Nephron progenitor cell (in vitro differentiated cells): ENCODE measurements around the gene COX7B2.

Experiments
- DNase-seq: peaks from one replicate; pipeline ENCODE4 v3.0.0; 2021
- H3K27ac Mint-ChIP-seq: 2 replicates; pipeline ENCODE4 v1.8.0; 2021; ENCODE audit warnings: mild to moderate bottlenecking, moderate library complexity, mixed read lengths
- H3K27me3 Mint-ChIP-seq: 2 replicates; pipeline ENCODE4 v1.8.0; 2021; ENCODE audit warnings: mild to moderate bottlenecking, low read depth, mixed read lengths; ENCODE audit not compliant: poor library complexity
- H3K36me3 Mint-ChIP-seq: 2 replicates; pipeline ENCODE4 v1.8.0; 2021; ENCODE audit warnings: low read depth, mixed read lengths
- H3K4me1 Mint-ChIP-seq: 2 replicates; pipeline ENCODE4 v1.8.0; 2021; ENCODE audit warnings: mixed read lengths
- H3K4me3 Mint-ChIP-seq: 2 replicates; pipeline ENCODE4 v1.8.0; 2021; ENCODE audit warnings: mild to moderate bottlenecking, moderate library complexity, mixed read lengths
- H3K9me3 Mint-ChIP-seq: 2 replicates; pipeline ENCODE4 v1.8.0; 2021; ENCODE audit warnings: mild to moderate bottlenecking, moderate library complexity, mixed read lengths
- TF ChIP-seq, protein P1 (sequence below): fragments of 200-600 bp; sonication (generic); IDR thresholded peaks from 2 replicates; pipeline ENCODE4 v1.5.0; 2021; ENCODE audit warnings: antibody characterized with exemption

COX7B2 gene

DNA sequence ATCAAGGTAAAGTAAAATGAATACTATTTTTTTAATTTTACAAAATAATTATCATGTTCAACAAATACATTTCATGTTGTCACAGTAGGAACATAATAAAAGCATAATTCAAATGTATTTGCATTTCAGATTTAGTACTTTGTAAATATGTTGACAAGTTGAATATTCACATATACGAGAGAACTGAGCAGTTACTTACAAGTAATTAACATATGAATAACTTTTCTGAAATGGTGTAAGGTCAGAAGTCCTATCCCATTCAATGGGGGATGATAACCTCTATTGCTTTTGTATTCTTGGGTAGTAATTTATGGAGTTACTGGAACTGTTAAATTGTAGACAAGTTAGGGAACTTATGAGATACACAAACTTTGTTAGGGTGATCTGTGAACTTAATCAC lies 191.1 kb downstream of the COX7B2 start:
- Mint-ChIP-seq H3K4me3 (no peak overlapping the region), H3K4me1 (no peaks in the 10 kb centered on the region), H3K36me3 (no peaks in the 10 kb centered on the region), H3K27ac (no peak overlapping the region), H3K9me3 (peaks cover 3% of the 10 kb centered on the region), H3K27me3 (no peaks in the 10 kb centered on the region)
- TF ChIP-seq, protein P1, sequence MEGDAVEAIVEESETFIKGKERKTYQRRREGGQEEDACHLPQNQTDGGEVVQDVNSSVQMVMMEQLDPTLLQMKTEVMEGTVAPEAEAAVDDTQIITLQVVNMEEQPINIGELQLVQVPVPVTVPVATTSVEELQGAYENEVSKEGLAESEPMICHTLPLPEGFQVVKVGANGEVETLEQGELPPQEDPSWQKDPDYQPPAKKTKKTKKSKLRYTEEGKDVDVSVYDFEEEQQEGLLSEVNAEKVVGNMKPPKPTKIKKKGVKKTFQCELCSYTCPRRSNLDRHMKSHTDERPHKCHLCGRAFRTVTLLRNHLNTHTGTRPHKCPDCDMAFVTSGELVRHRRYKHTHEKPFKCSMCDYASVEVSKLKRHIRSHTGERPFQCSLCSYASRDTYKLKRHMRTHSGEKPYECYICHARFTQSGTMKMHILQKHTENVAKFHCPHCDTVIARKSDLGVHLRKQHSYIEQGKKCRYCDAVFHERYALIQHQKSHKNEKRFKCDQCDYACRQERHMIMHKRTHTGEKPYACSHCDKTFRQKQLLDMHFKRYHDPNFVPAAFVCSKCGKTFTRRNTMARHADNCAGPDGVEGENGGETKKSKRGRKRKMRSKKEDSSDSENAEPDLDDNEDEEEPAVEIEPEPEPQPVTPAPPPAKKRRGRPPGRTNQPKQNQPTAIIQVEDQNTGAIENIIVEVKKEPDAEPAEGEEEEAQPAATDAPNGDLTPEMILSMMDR, result no peak
- no peak for DNase-seq

DNA sequence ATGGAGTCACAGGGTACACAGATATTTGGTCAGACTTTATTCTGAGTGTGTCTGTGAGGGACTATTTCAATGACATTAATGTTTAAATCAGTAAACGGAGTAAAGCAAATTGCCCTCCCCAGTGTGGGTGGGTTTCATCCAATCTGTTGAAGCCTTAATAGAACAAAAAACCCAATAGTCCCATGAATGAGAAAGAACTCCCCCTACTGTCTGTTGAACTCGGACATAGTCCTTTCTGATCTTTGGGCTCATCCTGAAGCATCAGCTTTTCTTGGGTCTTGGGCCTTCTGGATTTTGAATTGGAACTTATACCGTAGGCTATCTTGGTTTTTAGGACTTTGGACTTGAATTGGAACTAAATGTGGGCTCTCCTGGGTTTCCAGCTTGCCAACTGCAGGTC lies 193.6 kb downstream of the COX7B2 start:
- TF ChIP-seq, protein P1, result no peak
- no peaks in the 10 kb centered on the region for H3K4me1 Mint-ChIP-seq
- no peak overlapping the region for H3K27ac Mint-ChIP-seq
- no peaks in the 10 kb centered on the region for H3K36me3 Mint-ChIP-seq
- H3K9me3 Mint-ChIP-seq, result no peaks in the 10 kb centered on the region
- H3K4me3 Mint-ChIP-seq, result no peak overlapping the region
- H3K27me3 Mint-ChIP-seq, result peaks cover 4% of the 10 kb centered on the region
- DNase-seq, result no peak

DNA sequence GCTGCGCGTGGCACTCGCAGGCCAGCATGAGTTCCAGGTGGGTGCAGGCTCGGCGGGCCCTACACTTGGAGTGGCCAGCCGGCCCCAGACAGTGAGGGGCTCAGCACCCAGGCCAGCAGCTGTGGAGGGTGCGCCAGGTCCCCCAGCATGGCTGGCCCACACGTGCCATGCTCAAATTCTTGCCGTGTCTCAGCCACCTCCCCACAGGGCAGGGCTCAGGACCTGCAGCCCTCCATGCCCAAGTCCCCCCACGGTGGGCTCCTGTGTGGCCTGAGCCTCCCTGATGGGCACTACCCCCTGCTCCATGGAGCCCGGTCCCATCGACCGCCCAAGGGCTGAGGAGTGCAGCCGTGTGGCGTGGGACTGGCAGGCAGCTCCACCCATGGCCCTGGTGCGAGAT lies 210.2 kb downstream of the COX7B2 start:
- Mint-ChIP-seq H3K4me3 (no peak overlapping the region), H3K36me3 (no peaks in the 10 kb centered on the region), H3K4me1 (no peaks in the 10 kb centered on the region), H3K9me3 (peaks cover 12% of the 10 kb centered on the region), H3K27me3 (peaks cover 3% of the 10 kb centered on the region), H3K27ac (no peak overlapping the region)
- DNase-seq, result no peak
- TF ChIP-seq, protein P1, result no peak
